Tibial nerve (tissue), 4 donors: ENCODE data around the gene FAM180A. TPM values are rescaled to one million over a fixed set of nuclear protein-coding genes. Genes with fewer than 3 reads are reported as not detected.

ENCODE experiments used
- DNase-seq, 2 donors: peaks; one replicate each; pipeline ENCODE4 v3.0.0-alpha.2; 2019; ENCODE audit warnings: low spot score in 2 of 2
- H3K27ac ChIP-seq, 4 donors: fragments of 200-600 bp; sonication (generic) in 3 of 4; one replicate each; pipeline ENCODE4 v1.5.1; 2017 to 2019; ENCODE audit warnings: mild to moderate bottlenecking in 1 of 4
- H3K27me3 ChIP-seq, 2 donors: fragments of 200-600 bp; sonication (generic) in 1 of 2; one replicate each; pipeline versions ENCODE4 v1.5.1 to v1.6.0; 2017 to 2019
- H3K36me3 ChIP-seq, 3 donors: fragments of 200-600 bp; sonication (generic); one replicate each; pipeline ENCODE4 v1.5.1; 2018 to 2019
- H3K4me1 ChIP-seq, 4 donors: fragments of 200-600 bp; sonication (generic) in 3 of 4; one replicate each; pipeline ENCODE4 v1.5.1; 2017 to 2019
- H3K4me3 ChIP-seq, 4 donors: fragments of 200-600 bp; sonication (generic) in 3 of 4; one replicate each; pipeline ENCODE4 v1.5.1; 2017 to 2019; ENCODE audit warnings: mild to moderate bottlenecking in 1 of 4, moderate library complexity in 1 of 4
- H3K9me3 ChIP-seq, 4 donors: fragments of 200-600 bp; sonication (generic) in 3 of 4; one replicate each; pipeline ENCODE4 v1.5.1; 2017 to 2019
- CTCF ChIP-seq, 5 experiments: fragments of 200-600 bp in 3 of 5; fragments of 450-650 bp in 2 of 5; sonication (generic) in 3 of 5; IDR thresholded peaks; one replicate each; pipeline ENCODE4 v1.5.1; 2016 to 2019; ENCODE audit warnings: antibody characterized with exemption in 5 of 5, mild to moderate bottlenecking in 3 of 5, moderate library complexity in 2 of 5
- EP300 ChIP-seq, 2 donors: sonication (generic); formaldehyde crosslinking; IDR thresholded peaks; one replicate each; pipeline ENCODE4 v1.6.1; 2017; ENCODE audit warnings: antibody characterized with exemption in 2 of 2, mild to moderate bottlenecking in 1 of 2
- POLR2A ChIP-seq, 2 donors: fragments of 450-650 bp; IDR thresholded peaks; one replicate each; pipeline ENCODE4 v1.6.1; 2017; ENCODE audit warnings: antibody characterized with exemption in 2 of 2, mild to moderate bottlenecking in 2 of 2, moderate library complexity in 2 of 2
- WGBS, 2 donors: methylation state at CpG; one replicate each; pipeline ENCODE4 v1.1.5; 2018; 5-methylcytosine and 5-hydroxymethylcytosine counted together
- total RNA-seq, 4 donors: library from RNA; depleted of rRNA; stranded (reverse); fragments of >200 nt; gene quantifications; one replicate each; pipeline ENCODE4 v1.1.0, GENCODE V29; 2016

Gene FAM180A
- total RNA-seq, 4 donors from 2014 or later = 2.1 to 7.7 (median 3.7) TPM

- 66 to 74% methylated on average over 7 of the region's 7 CpGs for WGBS, 2 donors
- no peak for DNase-seq
These were observed 20.6 kb upstream of the FAM180A start for GRCh38 chr7:135769005-135769802.

GRCh38 chr7:135768467-135768866 is 19.9 kb upstream of the FAM180A start:
- Histone ChIP-seq H3K4me1 (no peaks in the 10 kb centered on the region), H3K36me3 (no peaks in the 10 kb centered on the region), H3K27ac (no peak overlapping the region), H3K4me3 (no peak overlapping the region), H3K9me3 (no peaks in the 10 kb centered on the region), H3K27me3 (no peaks in the 10 kb centered on the region)
- DNase-seq = no peak
- TF ChIP-seq POLR2A (IDR thresholded peaks at IDR 0.05) (no peak), EP300 (IDR thresholded peaks at IDR 0.05) (no peak), CTCF (IDR thresholded peaks at IDR 0.05) (no peak)
- WGBS, 2 donors = 74 to 79% methylated on average over 4 of the region's 4 CpGs

More at GRCh38 chr7:135769005-135769802, 20.6 kb upstream of the FAM180A start:
- H3K27me3 ChIP-seq = no peaks in the 10 kb centered on the region
- no peaks in the 10 kb centered on the region for H3K4me1 ChIP-seq
- no peaks in the 10 kb centered on the region for H3K9me3 ChIP-seq
- H3K27ac ChIP-seq = peak overlapping the region in 1 of 4 donors; percentile 15
- no peak overlapping the region for H3K4me3 ChIP-seq
- H3K36me3 ChIP-seq = no peaks in the 10 kb centered on the region
- TF ChIP-seq EP300 (IDR thresholded peaks at IDR 0.05) (no peak), POLR2A (IDR thresholded peaks at IDR 0.05) (no peak), CTCF (IDR thresholded peaks at IDR 0.05) (no peak)

- TF ChIP-seq CTCF (IDR thresholded peaks at IDR 0.05) = no peak
- no peak for TF ChIP-seq POLR2A (IDR thresholded peaks at IDR 0.05)
- TF ChIP-seq EP300 (IDR thresholded peaks at IDR 0.05) = no peak
- Histone ChIP-seq H3K27me3 (no peaks in the 10 kb centered on the region), H3K4me3 (no peak overlapping the region), H3K9me3 (no peaks in the 10 kb centered on the region), H3K27ac (no peak overlapping the region), H3K36me3 (no peaks in the 10 kb centered on the region), H3K4me1 (no peaks in the 10 kb centered on the region)
- no peak for DNase-seq
- WGBS, 2 donors = 84 to 85% methylated on average over 3 of the region's 3 CpGs
These were observed 19.5 kb upstream of the FAM180A start for GRCh38 chr7:135768064-135768463.

GRCh38 chr7:135763261-135763660 is 14.6 kb upstream of the FAM180A start:
- Histone ChIP-seq H3K36me3 (no peaks in the 10 kb centered on the region), H3K4me1 (peaks cover 0 to 9% (median 3%) of the 10 kb centered on the region in 4 donors), H3K9me3 (no peaks in the 10 kb centered on the region), H3K4me3 (no peak overlapping the region), H3K27me3 (no peaks in the 10 kb centered on the region), H3K27ac (no peak overlapping the region)
- WGBS, 2 donors = 95 to 96% methylated on average over 2 of the region's 2 CpGs
- TF ChIP-seq POLR2A (IDR thresholded peaks at IDR 0.05) (no peak), EP300 (IDR thresholded peaks at IDR 0.05) (no peak), CTCF (IDR thresholded peaks at IDR 0.05) (no peak)
- no peak for DNase-seq

- peaks cover 0 to 9% (median 3%) of the 10 kb centered on the region in 4 donors for H3K4me1 ChIP-seq
- no peaks in the 10 kb centered on the region for H3K36me3 ChIP-seq
- H3K9me3 ChIP-seq = no peaks in the 10 kb centered on the region
- peak overlapping the region in 1 of 4 donors; percentile 36 for H3K27ac ChIP-seq
- no peak for TF ChIP-seq EP300 (IDR thresholded peaks at IDR 0.05)
- no peak for TF ChIP-seq CTCF (IDR thresholded peaks at IDR 0.05)
- TF ChIP-seq POLR2A (IDR thresholded peaks at IDR 0.05) = no peak
- H3K27me3 ChIP-seq = no peaks in the 10 kb centered on the region
- 61 to 65% methylated on average over 10 of the region's 10 CpGs for WGBS, 2 donors
- no peak overlapping the region for H3K4me3 ChIP-seq
- no peak for DNase-seq
These were observed 13.3 kb upstream of the FAM180A start for GRCh38 chr7:135761751-135762488.
